ENCODE data around the gene PEBP1.
A peak's percentile ranks its signal among the peaks of the same experiment; 100 is the strongest.

PEBP1 gene

GRCh38 chr12:118190266-118190665, 54.3 kb downstream of the PEBP1 start:
- H3K4me1 ChIP-seq = peaks cover 6% of the 10 kb centered on the region; the same call in 1 of the 2 replicates
- peak overlapping the region; percentile 54 for H3K4me3 ChIP-seq (ENCODE audit: low read depth, low read length)
- H3K36me3 ChIP-seq = no peaks in the 10 kb centered on the region
- H3K27me3 ChIP-seq = no peaks in the 10 kb centered on the region
- H3K9me3 ChIP-seq = no peaks in the 10 kb centered on the region
- TF ChIP-seq, protein P1, sequence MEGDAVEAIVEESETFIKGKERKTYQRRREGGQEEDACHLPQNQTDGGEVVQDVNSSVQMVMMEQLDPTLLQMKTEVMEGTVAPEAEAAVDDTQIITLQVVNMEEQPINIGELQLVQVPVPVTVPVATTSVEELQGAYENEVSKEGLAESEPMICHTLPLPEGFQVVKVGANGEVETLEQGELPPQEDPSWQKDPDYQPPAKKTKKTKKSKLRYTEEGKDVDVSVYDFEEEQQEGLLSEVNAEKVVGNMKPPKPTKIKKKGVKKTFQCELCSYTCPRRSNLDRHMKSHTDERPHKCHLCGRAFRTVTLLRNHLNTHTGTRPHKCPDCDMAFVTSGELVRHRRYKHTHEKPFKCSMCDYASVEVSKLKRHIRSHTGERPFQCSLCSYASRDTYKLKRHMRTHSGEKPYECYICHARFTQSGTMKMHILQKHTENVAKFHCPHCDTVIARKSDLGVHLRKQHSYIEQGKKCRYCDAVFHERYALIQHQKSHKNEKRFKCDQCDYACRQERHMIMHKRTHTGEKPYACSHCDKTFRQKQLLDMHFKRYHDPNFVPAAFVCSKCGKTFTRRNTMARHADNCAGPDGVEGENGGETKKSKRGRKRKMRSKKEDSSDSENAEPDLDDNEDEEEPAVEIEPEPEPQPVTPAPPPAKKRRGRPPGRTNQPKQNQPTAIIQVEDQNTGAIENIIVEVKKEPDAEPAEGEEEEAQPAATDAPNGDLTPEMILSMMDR (IDR thresholded peaks at IDR 0.05; ENCODE audit: low read depth, low read length) = no peak
- peak; percentile 15 for DNase-seq

DNA sequence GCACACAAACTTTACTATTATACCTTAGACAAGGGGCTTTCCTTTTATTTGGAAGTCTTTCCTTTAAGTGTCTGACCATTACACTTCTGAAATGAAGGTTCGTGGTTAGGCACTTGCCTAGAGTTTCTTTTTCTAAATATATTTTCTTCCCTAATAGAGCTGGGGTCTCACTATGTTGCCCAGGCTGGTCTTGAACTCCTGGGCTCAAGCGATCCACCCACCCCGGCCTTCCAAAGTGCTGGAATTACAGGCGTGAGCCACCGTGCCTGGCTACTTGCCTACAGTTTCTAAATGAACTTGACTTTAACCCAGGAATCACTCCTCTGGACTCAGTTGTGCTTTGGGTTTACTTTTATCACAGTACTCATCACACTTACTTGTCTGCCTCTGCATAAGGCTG, 57.6 kb downstream of the PEBP1 start:
- DNase-seq = no peak
- Histone ChIP-seq H3K4me3 (ENCODE audit: low read depth, low read length) (no peak overlapping the region), H3K27me3 (no peaks in the 10 kb centered on the region), H3K36me3 (no peaks in the 10 kb centered on the region), H3K4me1 (peaks cover 3% of the 10 kb centered on the region; the same call in 1 of the 2 replicates), H3K9me3 (no peaks in the 10 kb centered on the region)
- TF ChIP-seq, protein P1 (IDR thresholded peaks at IDR 0.05; ENCODE audit: low read depth, low read length) = no peak

DNA sequence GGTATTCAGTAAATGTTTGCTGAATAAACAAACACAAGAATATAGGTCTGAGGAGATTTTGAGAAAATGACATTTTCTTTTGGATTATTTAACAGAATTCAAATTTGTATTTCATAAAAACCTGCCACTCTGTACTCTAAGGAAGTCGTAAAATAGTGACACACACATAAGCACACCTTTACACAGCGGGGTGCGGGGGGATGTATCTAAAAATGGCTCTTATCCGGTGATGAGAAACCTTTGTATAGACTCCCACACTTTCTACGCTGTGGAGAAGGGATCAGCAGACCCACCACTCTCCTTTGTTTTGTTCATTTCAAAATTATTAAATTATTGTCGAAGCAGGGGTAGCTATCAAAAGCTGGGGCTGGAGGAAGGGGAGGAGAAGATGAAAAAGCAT, 58.0 kb downstream of the PEBP1 start:
- Histone ChIP-seq H3K36me3 (no peaks in the 10 kb centered on the region), H3K27me3 (no peaks in the 10 kb centered on the region), H3K4me1 (peaks cover 3% of the 10 kb centered on the region; the same call in 1 of the 2 replicates), H3K9me3 (no peaks in the 10 kb centered on the region), H3K4me3 (ENCODE audit: low read depth, low read length) (no peak overlapping the region)
- TF ChIP-seq, protein P1 (IDR thresholded peaks at IDR 0.05; ENCODE audit: low read depth, low read length) = no peak
- no peak for DNase-seq
